ENCODE results near the gene ZNF792.

DNA sequence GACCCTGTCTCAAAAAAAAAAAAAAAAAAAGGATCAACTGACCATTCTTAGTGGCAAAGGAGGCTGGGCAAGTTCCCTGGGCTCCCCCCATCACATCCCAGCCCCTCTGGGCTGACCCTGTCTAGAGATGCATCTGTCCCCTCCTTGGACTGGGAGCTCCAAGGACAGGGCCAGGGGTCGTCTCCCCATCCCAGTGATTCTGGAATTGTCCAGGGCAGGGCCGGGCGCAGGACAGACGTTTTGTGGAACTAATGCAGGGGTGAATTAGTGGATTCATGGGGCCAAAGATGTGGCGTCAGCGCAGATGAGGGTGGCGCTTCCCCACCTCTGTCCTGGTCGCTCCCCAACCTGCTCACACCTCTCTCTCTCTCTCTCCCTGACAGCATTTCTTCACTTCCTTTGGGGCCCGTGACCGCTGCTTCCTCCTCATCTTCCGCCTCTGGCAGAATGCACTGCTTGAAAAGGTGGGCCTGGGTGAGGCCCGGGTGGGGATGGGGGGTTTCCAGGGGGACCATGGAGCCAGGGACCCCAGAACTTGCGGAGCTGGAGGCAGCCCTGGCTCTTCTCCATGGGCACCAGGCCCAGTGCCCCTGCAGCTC lies 47.2 kb upstream of the ZNF792 start:
- no peak for TF ChIP-seq POLR2A (IDR thresholded peaks at IDR 0.05; ENCODE audit: low read length)
- no peak for TF ChIP-seq GATA1 (IDR thresholded peaks at IDR 0.05; ENCODE audit: low read depth, low read length)
